H1 (cell line): Measurements from ENCODE around the gene LNX2. TPM values are rescaled to one million over a fixed set of nuclear protein-coding genes. Genes with fewer than 3 reads are reported as not detected.
"Not testable (repeated sequence)": the region's sequence is repeated elsewhere in the genome, so short reads cannot be mapped to it uniquely, and the experiment has no call there.

ENCODE experiments used
- CTCF ChIA-PET: fragments of 300-600 bp; sonication (Branson Sonifier 250); formaldehyde crosslinking; loops from one replicate; lab custom pipeline; 2021; ENCODE audit not compliant: partially characterized antibody; lab: Charles Lee
- POLR2A ChIA-PET: fragments of 300-600 bp; sonication (Branson Sonifier 250); formaldehyde crosslinking; loops from one replicate; lab custom pipeline; 2021; ENCODE audit warnings: inconsistent platforms; ENCODE audit not compliant: partially characterized antibody; lab: Charles Lee
- DNase-seq, 2 experiments: peaks; one replicate each; pipeline versions ENCODE4 v3.0.0 to v3.0.0-alpha.2; 2010 to 2022; ENCODE audit warnings: low spot score in 2 of 2, low read depth in 1 of 2, mixed read lengths in 1 of 2
- FAIRE-seq: peaks from 2 replicates; lab custom pipeline; 2011; peaks lifted over from hg19 to GRCh38; lab: Jason Lieb, UNC
- H2AFZ ChIP-seq: 2 replicates; pipeline ENCODE4 v1.8.1; 2012; ENCODE audit warnings: low read length, inconsistent platforms
- H2AK5ac ChIP-seq: 2 replicates; pipeline ENCODE4 v1.6.1; 2013; ENCODE audit warnings: low read depth, low read length
- H2BK120ac ChIP-seq: replicated peaks from 2 replicates; pipeline ENCODE3; 2013; ENCODE audit warnings: low read depth, low read length, inconsistent platforms
- H2BK12ac ChIP-seq: 2 replicates; pipeline ENCODE4 v1.6.1; 2013; ENCODE audit warnings: low read depth, low read length
- H2BK15ac ChIP-seq: 2 replicates; pipeline ENCODE4 v1.6.1; 2013; ENCODE audit warnings: low read length
- H2BK20ac ChIP-seq: 2 replicates; pipeline ENCODE4 v1.6.1; 2013; ENCODE audit warnings: low read length
- H2BK5ac ChIP-seq: 2 replicates; pipeline ENCODE4 v1.6.1; 2013; ENCODE audit warnings: low read depth, low read length
- H3K14ac ChIP-seq: 2 replicates; pipeline ENCODE4 v1.6.1; 2013; ENCODE audit warnings: inconsistent platforms; ENCODE audit not compliant: insufficient read length
- H3K18ac ChIP-seq: 2 replicates; pipeline ENCODE4 v1.6.1; 2013; ENCODE audit warnings: low read length; ENCODE audit errors: extremely low read depth
- H3K23ac ChIP-seq: 2 replicates; pipeline ENCODE4 v1.6.1; 2013; ENCODE audit warnings: inconsistent platforms; ENCODE audit not compliant: insufficient read length
- H3K23me2 ChIP-seq: 2 replicates; pipeline ENCODE4 v1.6.1; 2013; ENCODE audit warnings: low read depth, low read length
- H3K27ac ChIP-seq: 2 replicates; pipeline ENCODE4 v1.6.1; 2011; ENCODE audit warnings: low read depth, low read length, inconsistent platforms
- H3K27me3 ChIP-seq, 4 experiments: replicated peaks in 1 of 4; 1 replicate in 1 of 4; 2 replicates in 3 of 4; pipeline versions ENCODE4 v1.6.1 to v1.8.1; 2011 to 2013; ENCODE audit warnings: low read length in 3 of 4, mild to moderate bottlenecking in 3 of 4, inconsistent platforms in 2 of 4, mixed read lengths in 2 of 4, moderate library complexity in 1 of 4; ENCODE audit not compliant: control insufficient read depth in 3 of 4, insufficient read depth in 3 of 4; ENCODE audit errors: extremely low read depth in 1 of 4
- H3K36me3 ChIP-seq, 4 experiments: 2 replicates each; pipeline versions ENCODE4 v1.6.1 to v1.8.1; 2011 to 2013; ENCODE audit warnings: mild to moderate bottlenecking in 4 of 4, low read length in 3 of 4, moderate library complexity in 2 of 4, control low read depth in 1 of 4, inconsistent platforms in 1 of 4; ENCODE audit not compliant: insufficient read depth in 4 of 4, control insufficient read depth in 2 of 4
- H3K4ac ChIP-seq: replicated peaks from 2 replicates; pipeline ENCODE3; 2013; ENCODE audit warnings: low read length, low read depth, mixed read lengths, inconsistent platforms; ENCODE audit not compliant: insufficient read length
- H3K4me1 ChIP-seq, 4 experiments: replicated peaks in 1 of 4; 1 replicate in 1 of 4; 2 replicates in 3 of 4; pipeline versions ENCODE4 v1.6.1 to v1.8.1; 2011 to 2013; ENCODE audit warnings: low read length in 3 of 4, inconsistent platforms in 2 of 4, mixed read lengths in 1 of 4; ENCODE audit not compliant: insufficient read depth in 4 of 4, control insufficient read depth in 3 of 4
- H3K4me2 ChIP-seq, 2 experiments: 2 replicates each; pipeline versions ENCODE4 v1.6.1 to v1.8.1; 2011 to 2013; ENCODE audit warnings: low read depth in 2 of 2, low read length in 2 of 2, control low read depth in 1 of 2, inconsistent platforms in 1 of 2, mild to moderate bottlenecking in 1 of 2; ENCODE audit not compliant: insufficient read depth in 1 of 2
- H3K4me3 ChIP-seq, 4 experiments: fragments of 200-600, 300-600 bp in 1 of 4; sonication (generic), shearing (Covaris generic), sonication (Bioruptor Twin) in 1 of 4; 2 replicates each; pipeline versions ENCODE4 v1.5.1 to v1.8.1; 2011 to 2016; ENCODE audit warnings: low read length in 4 of 4, low read depth in 3 of 4, control low read depth in 2 of 4, inconsistent platforms in 2 of 4, mild to moderate bottlenecking in 2 of 4, mixed read lengths in 1 of 4, moderate library complexity in 1 of 4; ENCODE audit not compliant: insufficient read depth in 2 of 4; ENCODE audit errors: extremely low read depth in 1 of 4
- H3K56ac ChIP-seq: replicated peaks from 2 replicates; pipeline ENCODE3; 2013; ENCODE audit warnings: low read depth, mild to moderate bottlenecking, mixed read lengths, low read length, inconsistent platforms; ENCODE audit not compliant: insufficient read length
- H3K79me1 ChIP-seq: 2 replicates; pipeline ENCODE4 v1.6.1; 2013; ENCODE audit warnings: low read depth, low read length, control low read depth
- H3K79me2 ChIP-seq, 2 experiments: 2 replicates each; pipeline versions ENCODE4 v1.6.1 to v1.8.1; 2012 to 2013; ENCODE audit warnings: low read length in 2 of 2, mild to moderate bottlenecking in 2 of 2, inconsistent platforms in 1 of 2; ENCODE audit not compliant: insufficient read depth in 2 of 2, control insufficient read depth in 1 of 2
- H3K9ac ChIP-seq, 4 experiments: replicated peaks in 1 of 4; 1 replicate in 1 of 4; 2 replicates in 3 of 4; pipeline versions ENCODE4 v1.6.1 to v1.8.1; 2011 to 2013; ENCODE audit warnings: low read depth in 3 of 4, low read length in 3 of 4, control low read depth in 2 of 4, mild to moderate bottlenecking in 2 of 4, moderate library complexity in 2 of 4, inconsistent platforms in 1 of 4; ENCODE audit errors: extremely low read depth in 1 of 4
- H3K9me3 ChIP-seq, 2 experiments: 2 replicates each; pipeline versions ENCODE4 v1.6.1 to v1.8.1; 2012 to 2013; ENCODE audit warnings: mild to moderate bottlenecking in 2 of 2, moderate library complexity in 2 of 2, control low read depth in 1 of 2, inconsistent platforms in 1 of 2, low read depth in 1 of 2, low read length in 1 of 2, mixed read lengths in 1 of 2; ENCODE audit not compliant: insufficient read depth in 2 of 2
- H4K20me1 ChIP-seq, 2 experiments: replicated peaks in 1 of 2; 2 replicates each; pipeline versions ENCODE3 to v1.8.1; 2011 to 2013; ENCODE audit warnings: inconsistent platforms in 2 of 2, low read length in 2 of 2, mild to moderate bottlenecking in 1 of 2; ENCODE audit not compliant: insufficient read depth in 2 of 2, control insufficient read depth in 1 of 2
- H4K5ac ChIP-seq: 2 replicates; pipeline ENCODE4 v1.6.1; 2013; ENCODE audit warnings: low read length, low read depth, mixed read lengths, inconsistent platforms; ENCODE audit not compliant: insufficient read length
- H4K8ac ChIP-seq: 2 replicates; pipeline ENCODE4 v1.8.0; 2013; ENCODE audit warnings: mild to moderate bottlenecking, moderate library complexity, low read length, inconsistent platforms; ENCODE audit not compliant: insufficient read depth; ENCODE audit errors: extremely low read depth
- H4K91ac ChIP-seq: replicated peaks from 2 replicates; pipeline ENCODE3; 2013; ENCODE audit warnings: low read length, mixed read lengths, inconsistent platforms; ENCODE audit not compliant: insufficient read length
- JUND ChIP-seq: IDR thresholded peaks from 2 replicates; pipeline ENCODE4 v1.6.1; 2011; ENCODE audit warnings: mild to moderate bottlenecking, improper control_type of control experiment, low read length
- PHF8 ChIP-seq: fragments of 200-600 bp; sonication (generic); conservative IDR thresholded peaks from 2 replicates; pipeline ENCODE4 v1.7.1; 2012; ENCODE audit warnings: low read depth, mild to moderate bottlenecking, inconsistent platforms, low read length, moderate library complexity
- WGBS, 2 experiments: shearing (Covaris generic) in 1 of 2; methylation state at CpG; one replicate each; pipeline versions ENCODE4 v1.1.6 to v1.1.7; 2013 to 2015; ENCODE audit warnings: low lambda C conversion rate in 2 of 2, mixed read lengths in 2 of 2, inconsistent platforms in 1 of 2, low coverage in 1 of 2, missing lambda C conversion rate in 1 of 2; ENCODE audit not compliant: insufficient replicate concordance in 2 of 2, insufficient coverage in 1 of 2, insufficient read length in 1 of 2; ENCODE audit errors: extremely low coverage in 1 of 2, missing lambda C conversion rate in 1 of 2; 5-methylcytosine and 5-hydroxymethylcytosine counted together
- polyA plus RNA-seq, 7 experiments: library from polyadenylated mRNA; depleted of rRNA in 3 of 7; stranded (reverse) in 5 of 7; unstranded in 2 of 7; fragments of >200 nt in 5 of 7; fragments of 200-250 nt in 2 of 7; gene quantifications; 1 replicate in 5 of 7; 2 replicates in 1 of 7; 4 replicates in 1 of 7; pipeline versions ENCODE4 v1.2.1 to v1.2.3, GENCODE V29; 2011 to 2013; ENCODE audit warnings: missing spikeins in 2 of 7, mixed read lengths in 2 of 7
- total RNA-seq: library from RNA; stranded (reverse); fragmentation: NEBNext Ultra II Directional; extraction: Animal tissue kit (Norgen Biotek cat#: 25700); gene quantifications from 2 replicates; pipeline ENCODE4 v1.2.1, GENCODE V29; 2021

Gene LNX2
- total and polyA plus RNA-seq, 2 of the 8 experiments (the other 6 are each of a cell fraction or from before 2014, with no cell fraction given) = 6.4 to 13.9 TPM

GRCh38 chr13:27631156-27631555 lies 10.8 kb upstream of the LNX2 start (continued):
- no peak for TF ChIP-seq JUND
- TF ChIP-seq PHF8 = no peak

GRCh38 chr13:27628766-27629165 lies 8.4 kb upstream of the LNX2 start:
- DNase-seq, H4K5ac ChIP-seq, H4K8ac ChIP-seq, H3K4ac ChIP-seq, H4K91ac ChIP-seq, H3K4me2 ChIP-seq, H2AK5ac ChIP-seq, H3K9me3 ChIP-seq, FAIRE-seq, H3K4me3 ChIP-seq, H2BK120ac ChIP-seq, H3K18ac ChIP-seq, H3K23me2 ChIP-seq, H2AFZ ChIP-seq, H3K9ac ChIP-seq, H2BK12ac ChIP-seq, H3K27me3 ChIP-seq, H2BK5ac ChIP-seq, H3K14ac ChIP-seq, H3K56ac ChIP-seq, H3K23ac ChIP-seq, H3K27ac ChIP-seq, H2BK15ac ChIP-seq, H3K4me1 ChIP-seq, H2BK20ac ChIP-seq: not testable (repeated sequence)
- peaks cover 4 to 81% of the 10 kb centered on the region in 2 experiments; a peak in 3 of 4 replicates for H3K79me2 ChIP-seq
- H3K79me1 ChIP-seq = peaks cover 17% of the 10 kb centered on the region
- H3K36me3 ChIP-seq = peaks cover 8 to 30% (median 10%) of the 10 kb centered on the region in 4 experiments; a peak in 7 of 8 replicates
- POLR2A ChIA-PET = interaction anchor here (2.7 kb wide), 1 partner anchor 9 kb away, joined by 14 read pairs; the partner anchor contains the start of gene LNX2
- 95 to 100% methylated on average over 1 to 4 of the region's 4 CpGs for WGBS, 2 experiments
- CTCF ChIA-PET = interaction anchor here (1.8 kb wide), 1 partner anchor 96 kb away, joined by 6 read pairs; no protein-coding TSS in a partner anchor
- peaks cover 10 to 20% of the 10 kb centered on the region in 2 experiments for H4K20me1 ChIP-seq
